NCI-H2196 treated with DMSO at 0.1 percent for 48 hours (cell line): Measurements from ENCODE around the gene SPAG7.

ENCODE experiments used
- DNase-seq: peaks from one replicate; lab custom pipeline; 2025; ENCODE audit not compliant: unreplicated experiment; lab: John Stamatoyannopoulos, UW

The SPAG7 gene, protein sequence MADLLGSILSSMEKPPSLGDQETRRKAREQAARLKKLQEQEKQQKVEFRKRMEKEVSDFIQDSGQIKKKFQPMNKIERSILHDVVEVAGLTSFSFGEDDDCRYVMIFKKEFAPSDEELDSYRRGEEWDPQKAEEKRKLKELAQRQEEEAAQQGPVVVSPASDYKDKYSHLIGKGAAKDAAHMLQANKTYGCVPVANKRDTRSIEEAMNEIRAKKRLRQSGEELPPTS

DNA sequence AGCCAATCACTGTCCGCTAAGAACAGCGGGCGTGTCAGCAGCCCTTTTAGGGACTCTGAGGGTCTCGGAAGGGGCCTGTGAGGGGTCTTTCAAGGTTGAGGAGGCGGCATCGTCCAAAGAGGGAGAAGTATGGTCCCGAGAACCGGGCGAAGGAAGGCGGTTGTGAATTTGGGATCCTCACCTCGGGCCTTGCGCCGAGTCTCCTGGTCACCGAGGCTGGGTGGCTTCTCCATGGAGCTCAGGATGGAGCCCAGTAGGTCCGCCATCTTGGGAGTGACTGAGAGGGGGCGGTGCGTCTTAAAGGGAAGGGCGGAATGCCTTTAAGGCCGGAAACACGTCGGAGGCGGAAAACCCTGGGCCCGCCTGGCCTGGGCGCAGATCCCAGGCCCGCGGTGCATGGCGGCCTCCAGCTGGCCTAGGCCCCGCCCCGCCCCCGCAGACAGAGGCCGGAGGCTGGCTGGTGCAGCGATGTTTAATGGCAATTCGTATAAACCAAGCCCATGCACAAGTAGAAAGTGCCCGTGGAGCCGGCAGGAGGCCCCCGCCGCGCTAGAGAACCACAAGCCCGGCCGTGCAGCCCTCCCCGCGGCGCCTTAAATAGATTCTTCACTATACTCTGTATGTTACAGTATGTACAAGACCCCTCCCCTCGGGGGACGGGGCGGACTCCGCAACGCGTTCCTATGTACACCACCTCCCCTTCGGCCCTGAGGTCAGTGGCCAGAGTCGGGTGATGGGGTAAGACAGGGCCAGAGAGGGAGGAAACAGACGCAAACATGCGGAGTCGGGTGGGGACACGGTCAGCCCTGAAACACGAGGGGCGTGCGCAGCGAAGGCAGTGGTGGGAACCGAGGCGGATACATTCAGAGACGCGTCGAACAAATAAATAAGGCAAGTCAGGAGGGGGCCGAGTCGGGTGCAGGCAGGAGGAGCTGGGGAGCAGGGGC lies at the start of gene SPAG7:
Gene SPAG7, minus strand, starts transcription at position 279 of the 947 bp plus-strand sequence. Its CDS starts 13 bp downstream, at position 266.
- DNase-seq = peak; percentile 53

DNA sequence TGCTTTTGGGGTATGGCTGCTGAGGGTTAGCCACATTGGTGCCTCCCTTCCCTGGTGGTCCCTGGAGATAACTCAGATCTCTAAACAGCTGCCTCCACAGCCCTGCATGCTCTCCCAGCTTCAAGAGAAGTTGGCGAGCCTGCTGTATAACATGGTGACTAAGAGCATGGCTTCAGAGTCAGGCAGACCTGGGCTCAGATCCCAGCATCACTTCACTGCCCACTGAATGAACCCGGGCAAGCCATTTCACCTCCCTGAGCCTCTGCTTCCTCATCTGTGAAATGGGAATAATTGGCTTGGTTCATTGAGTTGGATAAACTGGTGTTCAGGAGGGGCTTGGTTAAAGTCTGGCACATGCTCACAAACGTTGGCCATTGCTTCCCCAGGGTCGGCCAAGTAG lies 46.7 kb upstream of the SPAG7 start:
- DNase-seq = no peak

DNA sequence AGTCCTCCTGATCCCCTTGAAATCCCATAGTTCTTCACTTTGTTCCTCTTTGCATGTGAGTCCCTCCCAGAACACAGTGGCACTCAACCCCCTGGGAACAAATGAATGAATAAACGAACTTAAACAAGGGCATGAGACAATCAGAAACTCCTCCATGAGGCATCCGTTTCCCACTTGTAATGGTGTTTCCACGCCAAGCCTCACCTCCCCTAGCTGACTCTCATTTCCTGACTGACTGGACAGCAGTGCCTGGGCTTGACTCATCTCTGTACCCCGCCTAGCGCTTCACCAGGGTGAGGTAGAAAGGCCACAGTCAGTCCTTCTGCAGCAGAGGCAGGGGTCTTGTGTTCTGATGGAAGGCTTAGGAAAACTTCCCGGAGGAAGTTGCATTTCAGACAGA lies 44.3 kb upstream of the SPAG7 start:
- DNase-seq = no peak

DNA sequence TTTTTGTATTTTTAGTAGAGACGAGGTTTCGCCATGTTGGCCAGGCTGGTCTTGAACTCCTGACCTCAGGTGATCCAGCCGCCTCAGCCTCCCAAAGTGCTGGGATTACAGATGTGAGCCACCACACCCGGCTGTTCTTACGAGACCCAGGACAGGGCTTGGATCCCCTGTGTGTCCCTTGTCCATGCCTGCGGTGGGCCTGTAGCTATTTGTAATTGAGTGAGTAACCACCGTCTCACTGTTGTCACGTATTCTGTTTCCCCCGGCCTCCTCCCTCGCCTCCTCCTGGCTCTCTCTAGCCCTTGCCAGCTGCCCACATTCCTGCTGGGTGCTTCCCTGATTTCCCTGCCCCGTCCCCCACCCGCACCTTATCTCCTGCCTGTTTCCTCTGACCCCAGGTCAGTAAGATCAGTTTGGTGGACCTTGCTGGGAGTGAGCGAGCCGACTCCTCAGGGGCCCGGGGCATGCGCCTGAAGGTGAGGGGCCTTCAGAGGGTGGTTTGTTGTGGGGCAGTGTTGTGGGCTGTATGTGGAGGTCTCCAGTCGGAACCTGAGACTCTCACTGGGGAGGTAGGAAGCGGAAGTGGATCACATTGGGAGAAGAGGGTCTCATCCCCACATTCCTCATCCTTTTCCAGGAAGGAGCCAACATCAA lies 35.7 kb upstream of the SPAG7 start:
- no peak for DNase-seq

DNA sequence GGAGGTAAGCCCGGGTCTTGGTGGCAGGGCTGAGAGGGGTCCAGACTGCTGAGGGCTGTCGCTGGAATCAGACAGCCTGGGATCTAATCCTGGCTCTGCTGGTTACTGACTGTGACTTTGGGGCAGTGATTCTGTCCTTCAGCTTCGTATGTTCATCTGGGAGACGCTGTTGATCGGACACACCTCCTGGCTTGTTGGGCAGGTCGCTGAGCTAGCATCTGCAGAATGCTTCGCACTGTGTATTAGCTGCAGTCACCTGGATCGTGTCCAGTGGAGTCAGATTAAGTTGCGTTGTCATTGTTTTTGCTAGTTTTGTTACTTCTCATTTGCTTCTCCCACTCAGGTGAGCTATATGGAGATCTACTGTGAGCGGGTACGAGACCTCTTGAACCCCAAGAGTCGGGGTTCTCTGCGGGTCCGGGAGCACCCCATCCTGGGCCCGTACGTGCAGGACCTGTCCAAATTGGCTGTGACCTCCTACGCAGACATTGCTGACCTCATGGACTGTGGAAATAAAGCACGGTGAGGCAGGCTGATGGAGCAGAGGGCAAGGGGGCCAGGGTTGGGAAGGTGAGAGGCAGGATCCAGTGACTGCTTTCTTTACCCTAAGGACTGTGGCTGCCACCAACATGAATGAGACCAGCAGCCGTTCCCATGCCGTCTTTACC lies 34.6 kb upstream of the SPAG7 start:
- no peak for DNase-seq

DNA sequence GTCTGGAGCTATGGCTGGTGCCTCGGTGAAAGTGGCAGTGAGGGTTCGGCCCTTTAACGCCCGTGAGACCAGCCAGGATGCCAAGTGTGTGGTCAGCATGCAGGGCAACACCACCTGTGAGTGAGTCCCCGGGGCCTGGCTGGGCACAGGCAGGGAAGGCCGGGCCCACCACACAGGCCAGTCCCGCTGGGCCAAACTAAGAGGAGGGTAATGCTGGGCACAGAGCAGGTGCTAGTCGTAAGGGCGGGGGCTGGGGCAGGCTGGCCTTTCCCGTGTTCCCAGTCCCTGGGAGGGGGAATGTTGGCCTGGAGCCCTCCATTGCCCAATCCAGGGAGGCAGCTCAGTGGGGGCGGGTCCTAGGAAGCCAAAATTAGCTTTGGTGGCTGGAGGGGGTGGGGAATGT lies 32.6 kb upstream of the SPAG7 start:
- DNase-seq = no peak

DNA sequence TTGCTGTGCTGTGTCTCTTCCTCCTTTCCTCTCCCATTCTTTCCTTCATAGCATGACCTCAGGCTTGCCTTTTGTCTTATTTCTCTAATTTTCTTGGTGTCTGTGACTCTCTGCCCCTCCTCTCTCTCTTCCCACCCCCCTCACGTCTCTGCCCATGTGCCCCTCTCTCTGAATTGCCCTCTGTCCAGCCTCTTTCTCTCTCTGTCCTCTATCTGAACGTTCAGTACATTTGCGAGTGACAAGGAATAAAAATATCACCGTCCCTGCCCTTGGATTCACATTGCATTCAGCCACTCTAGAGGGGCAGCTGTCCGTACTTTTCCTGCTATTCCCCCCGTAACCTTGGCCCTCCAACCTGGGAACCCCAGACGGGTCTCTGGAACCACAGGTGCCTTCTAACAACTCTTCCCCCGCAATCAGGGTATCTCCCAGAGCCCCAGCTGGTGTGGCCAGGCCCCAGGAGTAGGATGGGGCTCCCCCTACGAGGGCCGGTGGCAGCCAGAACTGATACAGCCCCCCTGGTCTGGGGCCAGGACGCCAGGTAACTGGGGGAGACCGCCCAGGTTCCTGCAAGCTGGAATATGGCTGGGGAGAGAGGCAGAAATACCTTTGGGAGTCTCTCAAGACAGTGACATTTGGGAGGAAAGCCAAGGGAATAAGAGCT lies 31.9 kb upstream of the SPAG7 start:
- DNase-seq = no peak

DNA sequence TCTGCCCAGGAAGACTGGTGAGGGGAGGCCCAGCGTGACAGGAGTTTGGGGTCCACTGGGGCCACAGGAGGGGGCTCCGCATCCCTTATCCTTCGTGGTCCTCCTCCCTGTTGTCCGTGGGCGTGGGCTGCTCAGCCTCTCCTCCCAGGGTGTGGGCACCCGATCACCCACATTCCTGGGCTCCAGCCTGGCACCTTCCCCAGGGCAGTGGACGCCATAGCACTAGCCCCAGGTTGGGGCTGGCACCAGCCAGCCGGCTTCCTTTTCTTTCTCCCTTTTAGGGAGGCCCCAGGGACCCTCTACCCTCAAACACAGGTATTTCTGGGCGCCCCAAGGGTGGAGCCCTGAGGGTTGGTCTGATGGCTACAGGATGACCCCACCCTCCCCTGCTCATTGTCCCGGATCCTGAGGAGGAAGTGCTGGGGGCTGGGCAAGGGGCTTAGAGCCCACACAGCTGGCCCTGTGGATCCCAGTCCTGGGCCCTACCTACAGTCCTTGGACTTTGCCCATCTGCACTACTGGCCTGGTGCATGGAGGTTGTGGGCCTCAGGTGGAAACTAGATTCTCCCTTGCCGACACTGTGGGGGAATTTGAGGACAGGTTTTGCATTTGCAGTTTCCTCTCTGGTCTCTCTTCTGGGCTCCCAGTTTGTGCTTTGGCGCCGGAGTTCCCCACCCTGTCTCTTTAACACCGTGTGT lies 31.3 kb upstream of the SPAG7 start:
- no peak for DNase-seq

DNA sequence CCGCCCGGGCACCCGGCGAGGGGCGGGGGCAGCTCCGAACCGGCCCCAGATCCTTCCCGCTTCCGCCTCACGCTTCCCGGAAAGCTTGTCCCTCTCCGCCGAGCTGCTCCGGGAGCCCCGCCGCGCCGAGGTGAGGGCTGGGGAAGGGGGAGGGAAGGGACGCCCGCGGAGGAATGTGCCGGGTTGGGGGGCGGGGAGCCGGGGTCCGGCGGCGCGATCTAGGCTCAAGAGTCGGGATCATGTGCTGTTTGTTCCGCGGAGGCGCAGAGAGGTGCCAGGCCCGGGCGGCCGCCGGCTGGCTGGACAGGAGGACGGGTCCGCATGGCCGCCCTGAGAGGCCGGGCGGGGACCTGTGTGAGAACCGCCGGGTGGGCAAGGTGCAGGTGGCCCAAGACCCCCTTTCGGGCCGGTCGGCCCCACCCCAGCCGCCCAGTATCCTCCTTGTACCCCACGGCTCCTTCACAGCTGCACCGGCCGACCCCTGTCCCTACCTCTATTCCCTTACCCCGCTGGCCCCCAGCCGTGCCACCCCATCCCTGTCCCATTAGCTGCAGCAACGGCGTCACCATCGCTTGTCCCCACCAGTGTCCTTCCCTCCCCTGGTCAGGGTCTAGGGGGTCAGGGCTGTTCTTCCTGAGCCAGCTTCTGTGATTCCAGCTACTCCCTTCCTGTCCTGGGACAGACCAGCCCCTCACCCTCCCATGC lies 30.6 kb upstream of the SPAG7 start:
- DNase-seq = no peak

DNA sequence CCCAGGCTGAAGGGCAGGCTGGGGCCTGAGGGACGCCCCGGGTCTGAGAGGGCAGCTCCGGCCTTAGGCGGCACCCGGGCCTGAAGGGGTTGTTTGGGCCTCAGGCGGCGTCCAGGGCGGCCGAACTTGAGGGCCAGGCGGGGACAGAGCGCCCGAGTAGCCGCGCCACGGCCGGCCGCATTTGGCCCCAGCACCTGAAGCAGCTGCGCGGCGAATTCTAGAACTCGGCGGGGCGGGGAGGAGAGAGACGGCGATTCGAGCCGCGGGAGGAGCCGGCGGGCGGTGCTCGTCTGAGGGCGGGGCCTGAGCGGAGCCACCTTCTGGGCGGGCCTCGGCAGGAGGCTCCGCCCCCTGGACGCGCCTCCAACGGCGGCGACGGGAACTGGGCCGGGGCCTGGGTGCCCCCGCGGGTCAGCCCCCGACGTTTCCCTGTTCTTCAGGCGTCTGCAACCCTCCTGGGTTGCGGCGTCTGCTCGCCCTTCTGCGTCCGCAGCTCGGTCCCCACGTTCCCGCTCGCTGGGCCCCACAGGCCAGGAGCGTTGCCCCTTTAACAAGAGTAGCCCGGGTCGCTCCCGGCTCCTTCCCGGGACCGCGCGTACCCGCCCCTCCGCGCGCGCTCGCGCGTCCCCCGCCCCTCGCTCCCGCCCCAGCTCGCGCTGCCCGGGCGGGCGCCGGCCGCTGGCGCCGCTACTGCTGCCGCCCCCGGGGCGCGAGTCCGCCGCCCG lies 29.8 kb upstream of the SPAG7 start, which contains the start of the genes INCA1 and KIF1C:
Gene INCA1, minus strand, starts transcription at position 221 of the 725 bp plus-strand sequence. CDS start 3,085 bp downstream, outside the sequence.
Gene KIF1C, plus strand, starts transcription at position 649 of the 725 bp plus-strand sequence. CDS start 2,297 bp downstream, outside the sequence.
- peak; percentile 42 for DNase-seq

DNA sequence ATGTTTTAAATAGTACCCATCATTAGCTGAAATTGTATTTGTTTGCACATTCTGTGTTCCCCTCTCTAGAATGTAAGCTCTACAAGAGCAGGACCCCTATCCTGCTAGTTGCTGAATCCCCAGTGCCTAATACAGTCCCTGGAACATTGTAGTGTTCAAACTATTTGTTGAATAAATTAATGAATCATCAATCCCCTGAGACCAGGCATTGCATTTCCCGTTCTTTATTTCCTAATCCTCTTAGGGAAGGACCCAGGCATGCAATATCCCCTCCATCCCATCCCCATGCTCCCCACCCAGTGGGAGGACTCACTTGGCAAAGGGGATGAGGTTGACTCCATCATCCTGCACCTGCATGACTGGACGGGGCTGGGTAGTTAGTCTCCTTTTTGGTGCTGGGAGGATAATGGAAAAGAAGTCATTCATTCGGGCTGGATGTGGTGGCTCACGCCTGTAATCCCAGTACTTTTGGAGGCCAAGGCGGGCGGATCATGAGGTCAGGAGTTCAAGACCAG lies 26.5 kb upstream of the SPAG7 start:
- no peak for DNase-seq

DNA sequence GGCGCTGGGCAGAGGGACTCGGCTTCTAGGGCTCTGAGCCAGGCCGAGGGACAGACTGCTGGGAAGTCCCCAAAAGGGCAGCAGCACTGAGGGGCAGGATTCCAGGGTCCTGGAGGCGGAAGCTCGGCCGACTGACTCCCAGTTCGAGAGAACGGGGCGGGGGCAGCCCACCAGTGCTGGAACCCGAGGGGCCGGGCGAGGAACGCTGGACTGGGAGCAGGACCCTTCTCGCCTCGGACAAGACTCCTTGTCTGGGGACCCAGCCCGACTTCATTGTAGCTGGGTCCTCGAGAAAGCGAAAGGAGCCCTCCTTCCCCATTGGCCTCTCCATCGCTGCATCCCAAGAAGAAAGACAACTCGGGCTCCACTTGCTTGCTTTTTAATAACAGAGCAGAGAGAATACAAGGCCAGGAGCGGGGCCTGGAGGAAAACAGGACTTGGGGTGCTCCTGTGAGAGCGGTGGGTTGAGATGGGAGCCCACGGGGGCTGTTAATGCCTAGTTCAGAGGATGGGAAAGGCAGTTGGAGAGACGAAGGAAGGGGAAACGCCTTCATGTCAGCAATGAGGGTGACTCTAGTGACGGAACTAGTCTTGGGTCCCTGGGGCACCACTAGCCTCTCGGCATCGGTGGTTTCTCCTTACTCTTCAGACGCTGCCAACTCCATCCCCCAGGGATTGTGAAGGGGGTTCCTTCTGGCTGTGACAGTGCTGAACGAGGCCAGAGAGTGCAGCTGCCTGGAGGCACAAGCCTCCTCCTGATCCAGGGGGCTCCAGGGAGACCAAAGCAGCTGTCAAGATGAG lies 20.4 kb upstream of the SPAG7 start:
- no peak for DNase-seq

DNA sequence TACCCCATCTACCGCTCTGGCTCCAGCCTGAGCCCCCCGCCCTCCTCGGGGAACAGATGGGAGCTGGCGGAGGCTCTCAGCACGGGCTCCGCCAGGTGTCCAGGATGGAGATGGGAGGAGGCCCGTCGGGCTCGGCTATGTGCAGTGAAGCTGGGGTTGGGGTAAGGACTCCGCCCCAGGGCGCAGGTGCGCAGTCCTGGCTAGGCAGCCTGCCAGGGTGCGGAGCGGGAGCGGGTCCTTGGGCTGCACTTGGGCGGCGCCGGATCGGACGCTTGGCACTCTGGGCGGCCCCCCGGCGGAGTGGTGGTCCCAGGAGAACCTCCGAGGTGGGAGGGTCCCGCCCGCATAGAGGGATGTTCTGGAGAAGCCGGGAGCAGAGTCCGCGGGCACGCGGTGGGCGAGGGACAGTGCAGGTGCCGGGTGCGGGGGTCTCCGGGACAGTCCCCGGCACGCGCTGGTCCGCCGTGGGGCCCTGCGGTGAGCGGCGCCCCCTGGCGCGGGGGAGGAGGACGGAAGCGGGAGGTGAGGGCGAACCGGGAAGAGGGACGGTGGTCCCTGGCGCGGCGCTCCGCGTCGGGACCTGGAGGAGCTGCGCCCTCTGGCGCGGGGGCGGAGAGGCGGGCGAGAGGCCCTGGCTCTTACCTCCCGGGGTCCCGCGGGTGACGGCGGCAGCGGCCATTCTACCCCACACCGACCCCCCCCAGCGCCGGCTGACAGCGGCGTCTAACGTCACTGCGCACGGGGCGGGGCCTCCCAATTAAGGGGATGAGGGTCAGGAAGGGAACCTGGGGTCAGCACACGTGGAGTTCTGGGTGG lies 19.5 kb upstream of the SPAG7 start, which contains the start of gene CAMTA2:
Gene CAMTA2, minus strand, starts transcription at position 725 of the 816 bp plus-strand sequence. CDS start 1,453 bp downstream, outside the sequence.
- DNase-seq = peak; percentile 19

DNA sequence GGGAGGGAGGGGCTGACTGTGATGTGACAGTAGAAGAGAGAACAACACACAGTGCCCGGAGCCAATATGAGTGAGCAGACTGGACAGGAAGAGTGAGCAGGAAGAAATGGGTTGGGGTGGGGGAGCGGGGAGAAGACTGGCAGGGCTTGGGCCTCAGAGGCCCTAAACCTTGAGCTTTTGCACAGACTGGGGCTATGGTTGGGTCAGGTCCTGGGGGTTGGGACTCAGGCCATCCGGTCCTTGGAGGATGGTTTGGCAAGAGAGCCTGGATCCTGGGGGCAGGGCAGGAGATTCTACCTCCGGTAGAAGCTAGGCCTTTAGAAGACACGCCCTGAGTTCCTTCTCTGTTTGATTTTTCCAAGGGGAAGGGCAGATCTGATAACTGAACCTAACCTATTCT lies 18.8 kb upstream of the SPAG7 start:
- DNase-seq = no peak

DNA sequence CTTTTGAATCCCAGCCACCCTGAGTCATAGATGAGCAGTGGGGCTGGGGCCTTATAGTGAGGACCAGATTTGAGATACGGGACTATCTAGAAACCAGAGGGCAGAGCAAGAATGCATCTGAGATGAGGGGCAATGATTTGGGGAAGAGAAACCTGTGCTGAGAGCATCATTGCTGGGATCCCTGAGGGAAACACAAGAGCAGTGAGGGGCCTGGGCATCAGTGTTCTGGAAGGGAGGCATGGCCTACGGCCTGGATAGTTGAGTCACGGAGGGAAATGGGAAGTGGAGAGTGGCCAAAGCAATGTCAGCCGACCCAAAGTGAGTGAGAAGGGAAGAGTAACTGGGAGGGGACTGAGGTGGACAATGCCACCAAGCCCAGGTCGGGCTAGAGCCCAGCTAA lies 14.7 kb upstream of the SPAG7 start:
- DNase-seq = no peak

DNA sequence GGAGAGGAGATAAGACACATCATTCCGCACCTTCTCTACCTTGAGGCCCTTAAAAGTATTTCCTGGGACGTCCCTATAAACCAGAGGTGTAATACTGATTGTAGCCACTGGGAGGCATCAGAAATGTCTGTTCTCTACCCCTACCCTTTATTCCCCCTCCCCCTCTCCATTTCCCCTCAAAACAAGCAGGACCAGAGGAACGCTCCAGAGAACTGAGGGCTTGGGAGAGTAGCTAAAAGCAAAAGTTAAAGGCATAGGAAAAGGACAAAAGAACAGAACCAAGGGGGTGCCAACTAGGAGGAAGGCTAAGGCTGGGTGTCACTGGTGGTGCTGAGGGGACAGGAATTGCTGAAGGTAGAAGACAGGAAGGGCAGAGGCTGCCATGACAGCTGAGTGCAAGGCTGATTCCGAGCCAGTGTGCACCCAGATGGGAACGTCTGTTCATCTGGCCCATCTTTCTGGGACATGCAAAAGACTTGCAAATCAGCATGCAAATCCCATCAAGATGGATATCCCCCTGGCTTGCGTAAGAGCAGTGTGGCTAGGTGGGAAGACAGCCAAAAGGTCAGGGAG lies 13.1 kb upstream of the SPAG7 start:
- no peak for DNase-seq
